Kidney epithelial cell (primary cell): Measurements from ENCODE around the gene WDR90. TPM values are rescaled to one million over a fixed set of nuclear protein-coding genes. Genes with fewer than 3 reads are reported as not detected.
A peak's percentile ranks its signal among the peaks of the same experiment; 100 is the strongest.

Source experiments
- DNase-seq: peaks from one replicate; pipeline ENCODE4 v3.0.0-alpha.2; 2010; ENCODE audit warnings: low read depth
- H3K27me3 ChIP-seq: 2 replicates; pipeline ENCODE4 v1.6.0; 2011; ENCODE audit warnings: low read length; ENCODE audit not compliant: control insufficient read depth, insufficient read depth
- H3K36me3 ChIP-seq: 2 replicates; pipeline ENCODE4 v1.5.1; 2011; ENCODE audit warnings: low read length; ENCODE audit not compliant: control insufficient read depth, insufficient read depth
- H3K4me3 ChIP-seq: 2 replicates; pipeline ENCODE4 v1.5.1; 2011; ENCODE audit warnings: low read depth, mild to moderate bottlenecking, control low read depth, low read length
- CTCF ChIP-seq: IDR thresholded peaks from 2 replicates; pipeline ENCODE4 v1.5.1; 2011; ENCODE audit warnings: mild to moderate bottlenecking, moderate library complexity, low read length, control low read depth, inconsistent platforms; ENCODE audit not compliant: insufficient read depth, poor library complexity, severe bottlenecking
- total RNA-seq: library from RNA; depleted of rRNA; stranded (reverse); fragments of >200 nt; gene quantifications from 2 replicates; pipeline ENCODE4 v1.2.3, GENCODE V29; 2015

Gene WDR90
- total RNA-seq, 1 donor from 2014 or later: 17.0 TPM

DNA sequence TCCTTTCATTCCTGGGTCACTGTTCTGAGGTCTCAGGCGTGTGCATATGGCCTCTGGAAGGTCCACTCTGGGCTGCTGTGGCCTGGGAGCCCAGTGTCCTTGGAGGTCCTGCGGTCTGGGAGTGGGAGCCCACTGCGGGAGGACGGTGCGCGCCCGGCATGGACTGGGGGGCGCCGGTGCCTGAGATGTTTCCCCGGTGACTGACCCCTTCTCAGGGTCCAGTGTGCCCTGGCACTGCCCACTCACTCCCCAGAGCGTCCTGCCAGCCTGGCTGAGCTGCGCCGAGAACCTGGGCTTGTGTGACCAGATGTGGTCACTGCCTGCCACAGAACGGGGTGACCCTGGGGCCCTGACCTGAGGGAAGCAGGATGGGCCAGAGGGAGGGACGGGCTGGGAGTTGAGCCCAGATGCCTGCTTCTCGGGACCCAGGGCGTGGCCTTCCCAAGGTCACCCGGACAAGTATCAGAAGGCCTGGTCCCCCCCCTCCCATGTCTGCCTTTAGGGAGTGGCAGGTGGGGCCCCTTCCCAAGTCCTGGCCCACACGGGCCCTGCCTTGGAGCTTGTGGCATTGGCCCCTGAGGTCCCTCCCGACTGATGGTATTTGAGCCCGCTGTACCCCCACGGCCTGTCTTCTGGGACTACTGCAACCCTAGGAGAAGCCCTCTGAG lies 25.2 kb downstream of the WDR90 start:
- TF ChIP-seq CTCF: no peak
- no peak overlapping the region for H3K4me3 ChIP-seq
- peaks cover 21% of the 10 kb centered on the region for H3K27me3 ChIP-seq
- H3K36me3 ChIP-seq: no peaks in the 10 kb centered on the region
- no peak for DNase-seq

- H3K36me3 ChIP-seq: no peaks in the 10 kb centered on the region
- TF ChIP-seq CTCF: no peak
- peak within 1 kb of the TSS; percentile 28 for H3K4me3 ChIP-seq
- DNase-seq: no peak
- peaks cover 21% of the 10 kb centered on the region for H3K27me3 ChIP-seq
Measured at GRCh38 chr16:674968-675883, 26.1 kb downstream of the WDR90 start, which contains the start of gene RHBDL1. TSS of gene RHBDL1 (plus strand) at chr16:675671. CDS start at chr16:675791, 120 bp downstream.

- H3K36me3 ChIP-seq: no peaks in the 10 kb centered on the region
- H3K27me3 ChIP-seq: peaks cover 21% of the 10 kb centered on the region
- H3K4me3 ChIP-seq: peak overlapping the region; percentile 22
- DNase-seq: no peak
- TF ChIP-seq CTCF: no peak
Measured at GRCh38 chr16:675884-676564, 26.9 kb downstream of the WDR90 start.

DNA sequence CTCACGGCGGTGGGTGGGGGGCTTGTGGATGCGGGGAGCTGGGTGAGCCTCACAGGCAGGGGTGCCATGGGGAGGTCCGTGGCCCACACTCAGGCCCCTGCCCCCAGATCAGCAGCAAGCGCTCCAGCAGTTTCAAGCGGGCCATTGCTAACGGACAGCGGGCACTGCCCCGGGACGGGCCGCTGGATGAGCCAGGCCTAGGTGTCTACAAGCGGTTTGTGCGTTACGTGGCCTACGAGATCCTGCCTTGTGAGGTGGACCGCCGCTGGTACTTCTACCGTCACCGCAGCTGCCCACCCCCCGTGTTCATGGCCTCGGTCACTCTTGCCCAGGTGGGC lies 27.4 kb downstream of the WDR90 start:
- no peaks in the 10 kb centered on the region for H3K36me3 ChIP-seq
- peaks cover 21% of the 10 kb centered on the region for H3K27me3 ChIP-seq
- no peak for DNase-seq
- H3K4me3 ChIP-seq: no peak overlapping the region
- TF ChIP-seq CTCF: no peak

DNA sequence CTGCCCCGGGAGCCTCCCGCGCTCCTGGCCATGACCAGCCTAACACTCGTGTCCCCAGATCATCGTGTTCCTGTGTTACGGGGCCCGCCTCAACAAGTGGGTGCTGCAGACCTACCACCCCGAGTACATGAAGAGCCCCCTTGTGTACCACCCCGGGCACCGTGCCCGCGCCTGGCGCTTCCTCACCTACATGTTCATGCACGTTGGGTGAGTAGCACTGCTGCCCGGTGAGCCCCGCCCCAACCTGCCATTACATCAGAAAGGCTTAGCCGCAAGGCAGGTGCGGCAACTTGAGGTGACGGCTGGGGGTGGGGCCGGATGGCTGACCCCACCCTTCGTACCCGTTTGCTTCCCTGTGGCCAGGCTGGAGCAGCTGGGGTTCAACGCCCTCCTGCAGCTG lies 27.7 kb downstream of the WDR90 start:
- H3K4me3 ChIP-seq: no peak overlapping the region
- no peaks in the 10 kb centered on the region for H3K36me3 ChIP-seq
- peaks cover 21% of the 10 kb centered on the region for H3K27me3 ChIP-seq
- no peak for TF ChIP-seq CTCF
- DNase-seq: no peak
